SU-DHL-6 (cell line): ENCODE measurements around the gene SLC6A3.
A peak's percentile ranks its signal among the peaks of the same experiment; 100 is the strongest.

Experiments used
- H2AFZ ChIP-seq: fragments of 200-600 bp; sonication (generic); 2 replicates; pipeline ENCODE4 v1.6.1; 2014; ENCODE audit warnings: low read depth, mild to moderate bottlenecking, moderate library complexity, mixed read lengths, antibody characterized with exemption, low read length; ENCODE audit not compliant: severe bottlenecking
- H3F3A ChIP-seq: fragments of 200-600 bp; shearing (Covaris generic); 2 replicates; pipeline ENCODE4 v1.6.0; 2016; ENCODE audit warnings: antibody characterized with exemption, mild to moderate bottlenecking; ENCODE audit not compliant: insufficient read depth
- H3K27ac ChIP-seq: fragments of 200-600 bp; sonication (generic); 2 replicates; pipeline ENCODE4 v1.5.1; 2016; ENCODE audit warnings: low read depth, mild to moderate bottlenecking, low read length, moderate library complexity, mixed read lengths
- H3K27me3 ChIP-seq: fragments of 200-600 bp; sonication (generic), shearing (Covaris generic); 2 replicates; pipeline ENCODE4 v1.6.0; 2014; ENCODE audit warnings: mild to moderate bottlenecking, low read length
- H3K36me3 ChIP-seq: fragments of 200-600 bp; sonication (generic); 2 replicates; pipeline ENCODE4 v1.6.1; 2014; ENCODE audit warnings: mild to moderate bottlenecking, low read length, mixed read lengths
- H3K4me2 ChIP-seq: fragments of 300-600, 200-600 bp; shearing (Covaris generic), sonication (generic); 2 replicates; pipeline ENCODE4 v1.6.0; 2014; ENCODE audit warnings: low read length, low read depth, mild to moderate bottlenecking; ENCODE audit not compliant: poor library complexity, severe bottlenecking
- H3K4me3 ChIP-seq: fragments of 200-600 bp; sonication (generic); 2 replicates; pipeline ENCODE4 v1.5.1; 2014; ENCODE audit warnings: antibody characterized with exemption, low read length, mild to moderate bottlenecking, mixed read lengths; ENCODE audit not compliant: insufficient read depth, poor library complexity, severe bottlenecking
- H3K79me2 ChIP-seq: fragments of 200-600 bp; sonication (generic); 2 replicates; pipeline ENCODE4 v1.6.1; 2014; ENCODE audit warnings: mild to moderate bottlenecking, low read length, moderate library complexity; ENCODE audit not compliant: insufficient read depth
- H3K9ac ChIP-seq: fragments of 200-600 bp; sonication (generic); 2 replicates; pipeline ENCODE4 v1.7.0; 2014; ENCODE audit warnings: mild to moderate bottlenecking, low read length
- H3K9me2 ChIP-seq: fragments of 200-600 bp; sonication (generic); replicated peaks from 2 replicates; pipeline ENCODE4 v1.6.1; 2014; ENCODE audit warnings: low read length; ENCODE audit not compliant: insufficient read depth
- H3K9me3 ChIP-seq: fragments of 200-600 bp; sonication (generic); 2 replicates; pipeline ENCODE4 v1.6.1; 2014; ENCODE audit warnings: low read length, mixed read lengths; ENCODE audit not compliant: insufficient read depth
- H4K20me1 ChIP-seq: fragments of 200-600 bp; sonication (generic); 2 replicates; pipeline ENCODE4 v1.6.1; 2014; ENCODE audit warnings: low read depth, mild to moderate bottlenecking, antibody characterized with exemption, low read length, moderate library complexity, mixed read lengths
- EZH2phosphoT487 ChIP-seq: fragments of 200-600 bp; sonication (generic), shearing (Covaris generic); conservative IDR thresholded peaks from 2 replicates; pipeline ENCODE4 v1.6.1; 2018; ENCODE audit warnings: mild to moderate bottlenecking, antibody characterized with exemption, low read length, moderate library complexity, mixed read lengths
- TF ChIP-seq, protein P1 (sequence below): fragments of 200-600 bp; sonication (generic); IDR thresholded peaks from one replicate; pipeline ENCODE4 v1.5.1; 2017; ENCODE audit warnings: antibody characterized with exemption, mild to moderate bottlenecking, low read length, moderate library complexity; ENCODE audit not compliant: insufficient read depth, poor library complexity, severe bottlenecking

The SLC6A3 gene

DNA sequence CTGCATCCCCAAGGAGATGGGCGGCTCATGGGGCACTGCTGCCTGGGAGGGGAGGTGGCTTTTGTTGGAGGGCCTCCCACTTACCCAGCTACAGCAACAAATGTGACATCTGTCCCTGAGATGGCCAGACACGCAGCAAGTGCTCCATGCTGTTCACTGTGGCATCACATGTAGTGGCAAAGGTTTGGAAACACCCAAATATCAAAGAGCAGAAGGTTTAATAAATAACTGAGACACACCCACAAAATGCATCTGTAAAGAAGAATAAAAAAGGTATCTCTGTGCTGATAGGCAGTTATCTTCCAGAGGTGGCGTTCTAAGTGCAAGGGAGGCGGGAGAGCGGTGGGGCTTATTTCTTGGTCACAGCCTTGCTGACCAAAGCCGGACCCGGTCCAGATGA is 77.0 kb downstream of the SLC6A3 start:
- H3K27ac ChIP-seq: no peak overlapping the region
- no peaks in the 10 kb centered on the region for H3K27me3 ChIP-seq
- no peaks in the 10 kb centered on the region for H3K36me3 ChIP-seq
- no peak overlapping the region for H3K4me2 ChIP-seq
- TF ChIP-seq, protein P1, sequence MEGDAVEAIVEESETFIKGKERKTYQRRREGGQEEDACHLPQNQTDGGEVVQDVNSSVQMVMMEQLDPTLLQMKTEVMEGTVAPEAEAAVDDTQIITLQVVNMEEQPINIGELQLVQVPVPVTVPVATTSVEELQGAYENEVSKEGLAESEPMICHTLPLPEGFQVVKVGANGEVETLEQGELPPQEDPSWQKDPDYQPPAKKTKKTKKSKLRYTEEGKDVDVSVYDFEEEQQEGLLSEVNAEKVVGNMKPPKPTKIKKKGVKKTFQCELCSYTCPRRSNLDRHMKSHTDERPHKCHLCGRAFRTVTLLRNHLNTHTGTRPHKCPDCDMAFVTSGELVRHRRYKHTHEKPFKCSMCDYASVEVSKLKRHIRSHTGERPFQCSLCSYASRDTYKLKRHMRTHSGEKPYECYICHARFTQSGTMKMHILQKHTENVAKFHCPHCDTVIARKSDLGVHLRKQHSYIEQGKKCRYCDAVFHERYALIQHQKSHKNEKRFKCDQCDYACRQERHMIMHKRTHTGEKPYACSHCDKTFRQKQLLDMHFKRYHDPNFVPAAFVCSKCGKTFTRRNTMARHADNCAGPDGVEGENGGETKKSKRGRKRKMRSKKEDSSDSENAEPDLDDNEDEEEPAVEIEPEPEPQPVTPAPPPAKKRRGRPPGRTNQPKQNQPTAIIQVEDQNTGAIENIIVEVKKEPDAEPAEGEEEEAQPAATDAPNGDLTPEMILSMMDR: no peak
- TF ChIP-seq EZH2phosphoT487: no peak
- H3K9me2 ChIP-seq: no peaks in the 10 kb centered on the region
- H3K79me2 ChIP-seq: no peaks in the 10 kb centered on the region
- H2AFZ ChIP-seq: no peak overlapping the region
- H4K20me1 ChIP-seq: no peaks in the 10 kb centered on the region
- H3F3A ChIP-seq: no peaks in the 10 kb centered on the region
- H3K9me3 ChIP-seq: no peaks in the 10 kb centered on the region
- H3K4me3 ChIP-seq: no peak overlapping the region
- H3K9ac ChIP-seq: no peak overlapping the region

DNA sequence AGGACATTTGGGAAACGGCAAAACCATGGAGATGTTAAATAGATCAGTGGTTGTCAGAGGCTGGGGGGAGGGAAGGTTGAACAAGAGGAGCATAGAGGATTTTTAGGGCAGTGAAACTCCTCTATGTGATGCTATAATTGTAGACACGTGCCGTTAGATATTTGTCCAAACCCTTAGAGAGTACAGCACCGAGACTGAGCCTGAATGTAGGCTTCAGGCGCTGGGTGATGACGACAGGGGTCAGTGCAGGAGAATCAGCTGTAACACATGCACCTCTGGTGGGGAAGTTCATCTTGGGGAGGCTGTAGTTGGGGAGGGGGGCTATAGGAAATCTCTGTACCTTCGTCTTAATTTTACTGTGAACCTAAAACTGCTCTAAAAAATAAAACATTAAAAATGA is 78.1 kb downstream of the SLC6A3 start:
- Histone ChIP-seq H3K27ac (no peak overlapping the region), H3K36me3 (no peaks in the 10 kb centered on the region), H4K20me1 (no peaks in the 10 kb centered on the region), H2AFZ (no peak overlapping the region), H3K4me3 (no peak overlapping the region), H3K9me3 (no peaks in the 10 kb centered on the region), H3K79me2 (no peaks in the 10 kb centered on the region), H3K9ac (no peak overlapping the region), H3K27me3 (no peaks in the 10 kb centered on the region), H3K4me2 (peak overlapping the region; percentile 44), H3K9me2 (no peaks in the 10 kb centered on the region), H3F3A (no peaks in the 10 kb centered on the region)
- no peak for TF ChIP-seq EZH2phosphoT487
- TF ChIP-seq, protein P1: no peak

DNA sequence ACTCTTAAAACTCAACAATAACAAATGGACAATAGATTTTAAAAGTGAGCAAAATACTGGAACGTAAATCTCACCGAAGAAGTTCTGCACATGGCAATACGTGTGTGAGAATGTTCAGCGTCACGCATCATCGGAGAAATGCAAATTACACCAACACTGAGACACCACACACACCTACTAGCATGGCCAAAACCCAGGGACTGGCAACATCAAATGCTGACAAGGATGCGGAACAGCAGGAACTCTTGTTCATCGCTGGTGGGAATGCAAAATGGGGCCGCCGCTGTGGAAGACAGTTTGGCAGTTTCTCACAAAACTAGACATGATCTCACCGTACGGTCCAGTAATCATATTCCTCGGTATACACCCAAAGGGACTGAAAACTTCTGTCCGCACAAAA is 78.7 kb downstream of the SLC6A3 start:
- TF ChIP-seq EZH2phosphoT487: no peak
- TF ChIP-seq, protein P1: no peak

DNA sequence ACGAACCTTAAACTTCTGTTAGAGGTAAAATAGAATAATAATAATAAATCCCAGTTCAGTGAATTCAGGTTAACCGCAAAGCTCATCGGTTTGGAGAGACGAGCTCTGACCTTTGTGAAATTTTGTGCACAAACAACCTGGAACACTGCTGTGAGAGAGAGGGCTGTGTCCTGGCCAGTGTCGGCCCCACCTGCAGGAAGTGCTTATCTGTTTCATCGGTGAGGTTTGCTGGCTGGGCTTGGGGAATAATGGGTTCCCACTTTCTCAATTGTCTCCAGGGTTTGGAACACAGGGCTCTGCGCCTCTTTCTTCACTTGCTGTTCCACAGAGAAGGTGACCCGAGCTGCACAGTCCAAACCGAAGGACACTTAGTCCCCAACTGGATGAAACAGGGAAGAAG is 81.0 kb downstream of the SLC6A3 start:
- Histone ChIP-seq H3K9me2 (no peaks in the 10 kb centered on the region), H3K79me2 (no peaks in the 10 kb centered on the region), H3F3A (no peaks in the 10 kb centered on the region), H3K36me3 (no peaks in the 10 kb centered on the region), H3K4me3 (no peak overlapping the region), H2AFZ (no peak overlapping the region), H3K9ac (no peak overlapping the region), H4K20me1 (no peaks in the 10 kb centered on the region), H3K27me3 (no peaks in the 10 kb centered on the region), H3K9me3 (no peaks in the 10 kb centered on the region), H3K4me2 (no peak overlapping the region), H3K27ac (no peak overlapping the region)
- TF ChIP-seq EZH2phosphoT487: no peak
- TF ChIP-seq, protein P1: no peak

More for the DNA sequence above, 78.7 kb downstream of the SLC6A3 start:
- Histone ChIP-seq H2AFZ (no peak overlapping the region), H3K36me3 (no peaks in the 10 kb centered on the region), H3K4me3 (peak overlapping the region; percentile 17), H3K9ac (no peak overlapping the region), H3K4me2 (peak overlapping the region; percentile 44), H3K9me3 (no peaks in the 10 kb centered on the region), H4K20me1 (no peaks in the 10 kb centered on the region), H3K27me3 (no peaks in the 10 kb centered on the region), H3K9me2 (no peaks in the 10 kb centered on the region), H3K79me2 (no peaks in the 10 kb centered on the region), H3K27ac (no peak overlapping the region), H3F3A (no peaks in the 10 kb centered on the region)
